SU-DHL-6 (cell line): ENCODE measurements around the gene LRRC7.

Experiments
- EZH2phosphoT487 ChIP-seq: fragments of 200-600 bp; sonication (generic), shearing (Covaris generic); conservative IDR thresholded peaks from 2 replicates; pipeline ENCODE4 v1.6.1; 2018; ENCODE audit warnings: mild to moderate bottlenecking, antibody characterized with exemption, low read length, moderate library complexity, mixed read lengths
- TF ChIP-seq, protein P1 (sequence below): fragments of 200-600 bp; sonication (generic); IDR thresholded peaks from one replicate; pipeline ENCODE4 v1.5.1; 2017; ENCODE audit warnings: antibody characterized with exemption, mild to moderate bottlenecking, low read length, moderate library complexity; ENCODE audit not compliant: insufficient read depth, poor library complexity, severe bottlenecking

DNA sequence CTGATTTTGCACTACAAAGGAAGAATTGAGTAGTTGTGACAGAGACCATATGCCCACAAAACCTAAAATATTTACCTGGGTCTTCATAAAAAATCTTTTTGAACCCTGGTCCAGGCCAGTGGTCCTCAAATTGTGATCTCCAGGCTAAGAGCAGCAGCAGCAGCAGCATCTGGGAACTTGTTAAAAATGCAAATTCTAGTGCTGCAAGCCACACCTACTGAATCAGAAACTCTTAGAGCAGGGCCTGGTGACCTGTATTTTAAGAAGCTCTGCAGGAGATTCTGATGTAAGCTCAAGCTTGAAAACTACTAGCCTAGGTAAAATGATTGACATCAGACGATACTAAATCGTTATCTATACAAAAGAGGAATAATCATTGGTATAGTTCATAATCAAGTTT lies 112.2 kb downstream of the LRRC7 start:
- TF ChIP-seq, protein P1, sequence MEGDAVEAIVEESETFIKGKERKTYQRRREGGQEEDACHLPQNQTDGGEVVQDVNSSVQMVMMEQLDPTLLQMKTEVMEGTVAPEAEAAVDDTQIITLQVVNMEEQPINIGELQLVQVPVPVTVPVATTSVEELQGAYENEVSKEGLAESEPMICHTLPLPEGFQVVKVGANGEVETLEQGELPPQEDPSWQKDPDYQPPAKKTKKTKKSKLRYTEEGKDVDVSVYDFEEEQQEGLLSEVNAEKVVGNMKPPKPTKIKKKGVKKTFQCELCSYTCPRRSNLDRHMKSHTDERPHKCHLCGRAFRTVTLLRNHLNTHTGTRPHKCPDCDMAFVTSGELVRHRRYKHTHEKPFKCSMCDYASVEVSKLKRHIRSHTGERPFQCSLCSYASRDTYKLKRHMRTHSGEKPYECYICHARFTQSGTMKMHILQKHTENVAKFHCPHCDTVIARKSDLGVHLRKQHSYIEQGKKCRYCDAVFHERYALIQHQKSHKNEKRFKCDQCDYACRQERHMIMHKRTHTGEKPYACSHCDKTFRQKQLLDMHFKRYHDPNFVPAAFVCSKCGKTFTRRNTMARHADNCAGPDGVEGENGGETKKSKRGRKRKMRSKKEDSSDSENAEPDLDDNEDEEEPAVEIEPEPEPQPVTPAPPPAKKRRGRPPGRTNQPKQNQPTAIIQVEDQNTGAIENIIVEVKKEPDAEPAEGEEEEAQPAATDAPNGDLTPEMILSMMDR, result no peak
- TF ChIP-seq EZH2phosphoT487, result no peak
